Hepatocyte (in vitro differentiated cells): Measurements from ENCODE around the gene MXRA7. TPM values are rescaled to one million over a fixed set of nuclear protein-coding genes. Genes with fewer than 3 reads are reported as not detected.
A peak's percentile ranks its signal among the peaks of the same experiment; 100 is the strongest.

Source experiments
- DNase-seq: peaks from one replicate; pipeline ENCODE4 v3.0.0-alpha.2; 2016; ENCODE audit warnings: low spot score
- H2AFZ ChIP-seq: fragments of 200-600 bp; sonication (generic); 2 replicates; pipeline ENCODE4 v1.6.0; 2016; ENCODE audit warnings: antibody characterized with exemption, mild to moderate bottlenecking
- H3K27ac ChIP-seq: fragments of 200-600 bp; sonication (generic); 2 replicates; pipeline ENCODE4 v1.5.1; 2016; ENCODE audit warnings: mild to moderate bottlenecking
- H3K27me3 ChIP-seq: fragments of 200-600 bp; sonication (generic); 2 replicates; pipeline ENCODE4 v1.6.1; 2016
- H3K36me3 ChIP-seq: fragments of 200-600 bp; sonication (generic); replicated peaks from 2 replicates; pipeline ENCODE4 v1.5.1; 2016; ENCODE audit warnings: low read depth; ENCODE audit not compliant: insufficient read depth
- H3K4me1 ChIP-seq: fragments of 200-600 bp; sonication (generic); 2 replicates; pipeline ENCODE4 v1.5.1; 2016; ENCODE audit warnings: mild to moderate bottlenecking, moderate library complexity; ENCODE audit not compliant: insufficient read depth
- H3K4me2 ChIP-seq: fragments of 200-600 bp; sonication (generic); 2 replicates; pipeline ENCODE4 v1.6.0; 2016
- H3K4me3 ChIP-seq: fragments of 200-600 bp; sonication (generic); 2 replicates; pipeline ENCODE4 v1.5.1; 2016; ENCODE audit warnings: mild to moderate bottlenecking
- H3K79me2 ChIP-seq: fragments of 200-600 bp; sonication (generic); 2 replicates; pipeline ENCODE4 v1.6.0; 2017; ENCODE audit warnings: mild to moderate bottlenecking
- H3K9me2 ChIP-seq: fragments of 200-600 bp; sonication (generic); replicated peaks from 2 replicates; pipeline ENCODE4 v1.6.0; 2017; ENCODE audit warnings: mild to moderate bottlenecking; ENCODE audit not compliant: insufficient read depth
- H3K9me3 ChIP-seq: fragments of 200-600 bp; sonication (generic); 2 replicates; pipeline ENCODE4 v1.5.1; 2016; ENCODE audit warnings: low read depth, mild to moderate bottlenecking
- H4K20me1 ChIP-seq: fragments of 200-600 bp; sonication (generic); 2 replicates; pipeline ENCODE4 v1.6.0; 2016; ENCODE audit warnings: mild to moderate bottlenecking; ENCODE audit not compliant: insufficient read depth, poor library complexity, severe bottlenecking
- EZH2 ChIP-seq: fragments of 200-600 bp; sonication (generic); IDR thresholded peaks from 2 replicates; pipeline ENCODE4 v1.6.1; 2016; ENCODE audit warnings: antibody characterized with exemption, mild to moderate bottlenecking, borderline replicate concordance
- EZH2phosphoT487 ChIP-seq: fragments of 200-600 bp; sonication (generic); IDR thresholded peaks from one replicate; pipeline ENCODE4 v1.6.1; 2018; ENCODE audit warnings: antibody characterized with exemption, mild to moderate bottlenecking, low read depth, moderate library complexity; ENCODE audit not compliant: unreplicated experiment, severe bottlenecking
- WGBS: methylation state at CpG from one replicate; pipeline ENCODE4 v1.1.6; 2016; ENCODE audit warnings: low lambda C conversion rate; ENCODE audit errors: missing lambda C conversion rate; 5-methylcytosine and 5-hydroxymethylcytosine counted together
- polyA plus RNA-seq: library from polyadenylated mRNA; unstranded; fragments of >200 nt; fragmentation: Nextera tagmentation; extraction: Ambion mirVana; gene quantifications from 2 replicates; pipeline ENCODE4 v1.2.1, GENCODE V29; 2016
- total RNA-seq: library from RNA; depleted of rRNA; stranded (reverse); fragments of >200 nt; gene quantifications from 2 replicates; pipeline ENCODE4 v1.2.3, GENCODE V29; 2014
- TF ChIP-seq, protein P1 (sequence below): fragments of 200-600 bp; sonication (generic); IDR thresholded peaks from 2 replicates; pipeline ENCODE4 v1.5.1; 2016; ENCODE audit warnings: antibody characterized with exemption, mild to moderate bottlenecking; ENCODE audit not compliant: poor library complexity

MXRA7 gene
- total and polyA plus RNA-seq, 2 experiments from 2014 or later: 101 to 117 TPM

- H3K27me3 ChIP-seq: no peaks in the 10 kb centered on the region
- peaks cover 24% of the 10 kb centered on the region for H3K4me1 ChIP-seq
- whole genome bisulfite sequencing: 84% methylated on average over 18 of the region's 18 CpGs
- no peak for DNase-seq
- H4K20me1 ChIP-seq: peaks cover 9% of the 10 kb centered on the region
- peak overlapping the region; percentile 82 for H3K4me2 ChIP-seq
- H3K4me3 ChIP-seq: peak overlapping the region; percentile 82
- H2AFZ ChIP-seq: no peak overlapping the region
- peak overlapping the region; percentile 100 for H3K27ac ChIP-seq
- no peaks in the 10 kb centered on the region for H3K9me3 ChIP-seq
- no peak for TF ChIP-seq EZH2
- TF ChIP-seq EZH2phosphoT487: no peak
- TF ChIP-seq, protein P1, sequence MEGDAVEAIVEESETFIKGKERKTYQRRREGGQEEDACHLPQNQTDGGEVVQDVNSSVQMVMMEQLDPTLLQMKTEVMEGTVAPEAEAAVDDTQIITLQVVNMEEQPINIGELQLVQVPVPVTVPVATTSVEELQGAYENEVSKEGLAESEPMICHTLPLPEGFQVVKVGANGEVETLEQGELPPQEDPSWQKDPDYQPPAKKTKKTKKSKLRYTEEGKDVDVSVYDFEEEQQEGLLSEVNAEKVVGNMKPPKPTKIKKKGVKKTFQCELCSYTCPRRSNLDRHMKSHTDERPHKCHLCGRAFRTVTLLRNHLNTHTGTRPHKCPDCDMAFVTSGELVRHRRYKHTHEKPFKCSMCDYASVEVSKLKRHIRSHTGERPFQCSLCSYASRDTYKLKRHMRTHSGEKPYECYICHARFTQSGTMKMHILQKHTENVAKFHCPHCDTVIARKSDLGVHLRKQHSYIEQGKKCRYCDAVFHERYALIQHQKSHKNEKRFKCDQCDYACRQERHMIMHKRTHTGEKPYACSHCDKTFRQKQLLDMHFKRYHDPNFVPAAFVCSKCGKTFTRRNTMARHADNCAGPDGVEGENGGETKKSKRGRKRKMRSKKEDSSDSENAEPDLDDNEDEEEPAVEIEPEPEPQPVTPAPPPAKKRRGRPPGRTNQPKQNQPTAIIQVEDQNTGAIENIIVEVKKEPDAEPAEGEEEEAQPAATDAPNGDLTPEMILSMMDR: no peak
- peaks cover 4% of the 10 kb centered on the region for H3K36me3 ChIP-seq
- no peaks in the 10 kb centered on the region for H3K9me2 ChIP-seq
- H3K79me2 ChIP-seq: peaks cover 83% of the 10 kb centered on the region
Measured at GRCh38 chr17:76727745-76728456, 17.1 kb upstream of the MXRA7 start.

- H2AFZ ChIP-seq: peak within 1 kb of the TSS; percentile 81
- H3K79me2 ChIP-seq: peaks cover 81% of the 10 kb centered on the region
- H3K4me2 ChIP-seq: peak within 1 kb of the TSS; percentile 91
- H3K36me3 ChIP-seq: peaks cover 7% of the 10 kb centered on the region
- DNase-seq: peak; percentile 89
- H4K20me1 ChIP-seq: peaks cover 6% of the 10 kb centered on the region
- H3K9me2 ChIP-seq: no peaks in the 10 kb centered on the region
- 5% methylated on average over 40 of the region's 71 CpGs for WGBS
- no peaks in the 10 kb centered on the region for H3K9me3 ChIP-seq
- H3K4me1 ChIP-seq: peaks cover 24% of the 10 kb centered on the region
- peak within 1 kb of the TSS; percentile 82 for H3K4me3 ChIP-seq
- TF ChIP-seq, protein P1: peak; percentile 78
- no peak for TF ChIP-seq EZH2phosphoT487
- H3K27me3 ChIP-seq: no peaks in the 10 kb centered on the region
- peak within 1 kb of the TSS; percentile 100 for H3K27ac ChIP-seq
Measured at GRCh38 chr17:76726776-76727718, 16.3 kb upstream of the MXRA7 start, which contains the start of gene METTL23. TSS of gene METTL23 (plus strand) at chr17:76726839. CDS start at chr17:76729711, 2,872 bp downstream.

- Histone ChIP-seq H3K9me3 (no peaks in the 10 kb centered on the region), H3K4me3 (peak within 1 kb of the TSS; percentile 82), H4K20me1 (peaks cover 6% of the 10 kb centered on the region), H3K27me3 (no peaks in the 10 kb centered on the region), H3K36me3 (peaks cover 8% of the 10 kb centered on the region), H3K4me2 (peak within 1 kb of the TSS; percentile 91), H3K79me2 (peaks cover 81% of the 10 kb centered on the region), H3K9me2 (no peaks in the 10 kb centered on the region), H2AFZ (peak within 1 kb of the TSS; percentile 81), H3K4me1 (peaks cover 24% of the 10 kb centered on the region), H3K27ac (peak within 1 kb of the TSS; percentile 100)
- TF ChIP-seq, protein P1: no peak
- 2% methylated on average over 40 of the region's 60 CpGs for WGBS
- peak; percentile 96 for DNase-seq
Measured at GRCh38 chr17:76726231-76726775, 15.5 kb upstream of the MXRA7 start, which contains the start of gene JMJD6. TSS of gene JMJD6 (minus strand) at chr17:76726606. CDS start at chr17:76726475, 131 bp downstream.
